Measurements from ENCODE around the gene INPP5A. TPM values are rescaled to one million over a fixed set of nuclear protein-coding genes. Genes with fewer than 3 reads are reported as not detected.

INPP5A gene
- total RNA-seq, 4 donors from 2014 or later = 34.8 to 80.8 (median 52.8) TPM

DNA sequence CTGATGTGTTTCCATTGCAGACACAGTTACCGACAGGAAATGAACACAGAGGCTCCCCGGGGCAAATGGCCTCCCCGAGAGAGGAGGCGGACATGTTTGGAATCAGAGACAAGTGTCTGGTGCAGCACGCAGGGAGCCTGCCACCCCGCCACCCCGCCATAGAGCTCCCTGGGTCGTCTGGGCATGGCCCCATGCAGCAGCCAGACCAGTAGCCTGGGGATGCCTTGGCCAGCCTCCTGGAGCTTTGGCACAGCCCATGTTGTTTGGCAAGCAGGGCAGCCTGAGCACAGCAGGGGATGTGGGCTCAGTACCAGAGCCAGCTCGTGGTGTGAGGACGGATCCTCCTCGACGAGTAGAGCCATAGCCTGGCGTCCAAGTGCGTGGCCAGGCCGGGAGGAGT, 167.6 kb downstream of the INPP5A start:
- no peak overlapping the region for H3K27ac ChIP-seq
- no peak for DNase-seq
- TF ChIP-seq, protein P1, sequence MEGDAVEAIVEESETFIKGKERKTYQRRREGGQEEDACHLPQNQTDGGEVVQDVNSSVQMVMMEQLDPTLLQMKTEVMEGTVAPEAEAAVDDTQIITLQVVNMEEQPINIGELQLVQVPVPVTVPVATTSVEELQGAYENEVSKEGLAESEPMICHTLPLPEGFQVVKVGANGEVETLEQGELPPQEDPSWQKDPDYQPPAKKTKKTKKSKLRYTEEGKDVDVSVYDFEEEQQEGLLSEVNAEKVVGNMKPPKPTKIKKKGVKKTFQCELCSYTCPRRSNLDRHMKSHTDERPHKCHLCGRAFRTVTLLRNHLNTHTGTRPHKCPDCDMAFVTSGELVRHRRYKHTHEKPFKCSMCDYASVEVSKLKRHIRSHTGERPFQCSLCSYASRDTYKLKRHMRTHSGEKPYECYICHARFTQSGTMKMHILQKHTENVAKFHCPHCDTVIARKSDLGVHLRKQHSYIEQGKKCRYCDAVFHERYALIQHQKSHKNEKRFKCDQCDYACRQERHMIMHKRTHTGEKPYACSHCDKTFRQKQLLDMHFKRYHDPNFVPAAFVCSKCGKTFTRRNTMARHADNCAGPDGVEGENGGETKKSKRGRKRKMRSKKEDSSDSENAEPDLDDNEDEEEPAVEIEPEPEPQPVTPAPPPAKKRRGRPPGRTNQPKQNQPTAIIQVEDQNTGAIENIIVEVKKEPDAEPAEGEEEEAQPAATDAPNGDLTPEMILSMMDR (IDR thresholded peaks at IDR 0.05) = no peak
- TF ChIP-seq POLR2AphosphoS5 (IDR thresholded peaks at IDR 0.05) (no peak), EP300 (IDR thresholded peaks at IDR 0.05; ENCODE audit: low read depth) (no peak), POLR2A (IDR thresholded peaks at IDR 0.05) (no peak)
- 89% methylated on average over 15 of the region's 15 CpGs; no CpG with 5 or more reads in 1 of the 2 donors for WGBS, 2 donors (ENCODE audit: low coverage in 1 of 2)
- no peaks in the 10 kb centered on the region for H3K9me3 ChIP-seq
- intact Hi-C loops (cut with DNase I; ENCODE audit: low total_unique reads) (no loop called here), in situ Hi-C loops (cut with MboI; ENCODE audit: low pct_ligation_motif_present in 1 of 4, low pct_unique_long_range_greater_than_20kb in 1 of 4, low sequenced_read_pairs in 3 of 4) (no loop called here)
- no peaks in the 10 kb centered on the region for H3K27me3 ChIP-seq
- H3K36me3 ChIP-seq = peaks cover 0 to 7% (median 0%) of the 10 kb centered on the region in 4 donors
- peaks cover under 1 to 21% (median 18%) of the 10 kb centered on the region in 4 donors for H3K4me1 ChIP-seq
- H3K4me3 ChIP-seq = no peak overlapping the region

GRCh38 chr10:132705943-132706342, 168.4 kb downstream of the INPP5A start:
- H3K9me3 ChIP-seq = no peaks in the 10 kb centered on the region
- 92 to 94% methylated on average over 1 of the region's 1 CpG for WGBS, 2 donors (ENCODE audit: low coverage in 1 of 2)
- H3K4me3 ChIP-seq = no peak overlapping the region
- peaks cover 0 to 13% (median 10%) of the 10 kb centered on the region in 4 donors for H3K4me1 ChIP-seq
- DNase-seq = no peak
- no peak overlapping the region for H3K27ac ChIP-seq
- no peak for TF ChIP-seq POLR2A (IDR thresholded peaks at IDR 0.05)
- TF ChIP-seq, protein P1 (IDR thresholded peaks at IDR 0.05) = no peak
- no peak for TF ChIP-seq EP300 (IDR thresholded peaks at IDR 0.05; ENCODE audit: low read depth)
- TF ChIP-seq POLR2AphosphoS5 (IDR thresholded peaks at IDR 0.05) = no peak
- in situ Hi-C loops (cut with MboI; ENCODE audit: low pct_ligation_motif_present in 1 of 4, low pct_unique_long_range_greater_than_20kb in 1 of 4, low sequenced_read_pairs in 3 of 4) = no loop called here
- intact Hi-C loops (cut with DNase I; ENCODE audit: low total_unique reads) = no loop called here
- no peaks in the 10 kb centered on the region for H3K27me3 ChIP-seq
- peaks cover 0 to 7% (median 0%) of the 10 kb centered on the region in 4 donors for H3K36me3 ChIP-seq

DNA sequence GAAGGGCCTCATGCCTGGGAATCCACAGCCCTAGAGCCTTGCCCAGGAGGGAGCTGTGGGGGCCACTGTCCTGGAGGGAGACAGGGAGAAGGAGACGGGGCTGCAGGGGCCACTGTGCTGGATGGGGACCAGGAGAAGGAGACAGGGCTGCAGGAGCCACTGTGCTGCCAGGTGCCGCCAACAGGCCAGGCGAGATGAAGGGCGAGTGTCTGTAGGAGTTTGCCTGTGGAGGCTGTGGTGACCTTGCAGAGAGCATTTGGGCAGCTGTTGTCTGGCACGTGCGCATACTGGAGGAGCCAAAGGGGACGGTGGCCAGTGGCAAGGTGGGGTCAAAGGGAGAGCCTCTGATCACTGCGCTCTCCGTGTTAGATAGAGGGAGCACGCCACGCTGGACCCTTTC, 169.1 kb downstream of the INPP5A start:
- Histone ChIP-seq H3K27me3 (no peaks in the 10 kb centered on the region), H3K9me3 (no peaks in the 10 kb centered on the region), H3K27ac (peak overlapping the region in 1 of 4 donors; percentile 67), H3K4me1 (peaks cover 0 to 9% (median 5%) of the 10 kb centered on the region in 4 donors), H3K4me3 (no peak overlapping the region), H3K36me3 (peaks cover 0 to 7% (median 0%) of the 10 kb centered on the region in 4 donors)
- TF ChIP-seq EP300 (IDR thresholded peaks at IDR 0.05; ENCODE audit: low read depth) (no peak), POLR2AphosphoS5 (IDR thresholded peaks at IDR 0.05) (no peak), POLR2A (IDR thresholded peaks at IDR 0.05) (no peak)
- TF ChIP-seq, protein P1 (IDR thresholded peaks at IDR 0.05) = no peak
- 88 to 100% methylated on average over 1 to 11 of the region's 11 CpGs for WGBS, 2 donors (ENCODE audit: low coverage in 1 of 2)
- in situ Hi-C loops (cut with MboI; ENCODE audit: low pct_ligation_motif_present in 1 of 4, low pct_unique_long_range_greater_than_20kb in 1 of 4, low sequenced_read_pairs in 3 of 4) = no loop called here
- intact Hi-C loops (cut with DNase I; ENCODE audit: low total_unique reads) = no loop called here
- DNase-seq = no peak

GRCh38 chr10:132707121-132707775, 169.7 kb downstream of the INPP5A start:
- Histone ChIP-seq H3K4me1 (peaks cover 0 to 9% (median 5%) of the 10 kb centered on the region in 4 donors), H3K27me3 (no peaks in the 10 kb centered on the region), H3K9me3 (no peaks in the 10 kb centered on the region), H3K36me3 (peaks cover 0 to 7% (median 0%) of the 10 kb centered on the region in 4 donors), H3K4me3 (no peak overlapping the region), H3K27ac (peak overlapping the region in 2 of 4 donors; percentile 35 to 67)
- 83% methylated on average over 14 of the region's 14 CpGs; no CpG with 5 or more reads in 1 of the 2 donors for WGBS, 2 donors (ENCODE audit: low coverage in 1 of 2)
- in situ Hi-C loops (cut with MboI; ENCODE audit: low pct_ligation_motif_present in 1 of 4, low pct_unique_long_range_greater_than_20kb in 1 of 4, low sequenced_read_pairs in 3 of 4) = no loop called here
- no peak for TF ChIP-seq POLR2A (IDR thresholded peaks at IDR 0.05)
- no peak for TF ChIP-seq POLR2AphosphoS5 (IDR thresholded peaks at IDR 0.05)
- TF ChIP-seq, protein P1 (IDR thresholded peaks at IDR 0.05) = no peak
- no peak for TF ChIP-seq EP300 (IDR thresholded peaks at IDR 0.05; ENCODE audit: low read depth)
- intact Hi-C loops (cut with DNase I; ENCODE audit: low total_unique reads) = no loop called here
- DNase-seq = peak; percentile 79

Measured in transverse colon (tissue), 4 donors.